ENCODE measurements around the gene TUT7.
"Not testable (repeated sequence)": the region's sequence is repeated elsewhere in the genome, so short reads cannot be mapped to it uniquely, and the experiment has no call there.

The TUT7 gene

DNA sequence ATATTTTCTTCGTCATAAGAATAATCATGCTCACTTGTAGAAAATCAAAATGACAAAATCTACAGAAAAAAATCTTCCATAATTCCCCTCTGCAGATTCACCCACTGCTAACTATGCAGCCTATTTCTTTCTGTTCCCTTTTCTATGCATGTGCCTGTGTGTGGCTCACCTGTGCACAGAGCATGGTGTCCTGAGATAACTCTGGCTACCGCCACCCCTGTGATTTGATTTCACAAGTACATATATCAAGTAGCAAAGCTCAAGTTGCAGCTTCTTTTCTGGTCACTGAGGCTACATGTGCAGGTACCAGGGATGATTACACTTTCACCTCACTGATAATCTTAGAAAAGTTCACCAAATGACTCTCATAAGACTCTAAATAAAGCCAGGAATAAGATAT is 53.5 kb downstream of the TUT7 start:
- DNase-seq (ENCODE audit: low read depth in 2 of 2): no peak

DNA sequence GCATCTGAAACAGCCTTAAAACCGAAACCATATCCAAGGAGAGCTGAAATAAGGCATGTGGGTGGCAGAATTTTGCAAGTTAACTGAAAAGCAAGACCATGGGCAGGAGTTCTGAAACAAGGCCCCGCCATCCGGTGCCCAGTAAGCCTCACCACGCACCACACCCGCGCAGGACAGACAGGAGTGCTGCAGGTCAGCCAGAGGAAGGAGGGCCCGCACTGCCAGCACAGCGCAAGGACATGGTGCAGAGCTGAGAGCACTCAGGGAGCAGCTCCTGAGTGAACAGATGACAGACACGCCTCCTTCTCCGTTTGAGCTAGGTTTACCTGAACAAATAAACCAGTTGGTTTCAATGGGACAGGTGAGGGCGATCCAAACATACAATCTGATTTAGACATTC is 55.3 kb downstream of the TUT7 start:
- DNase-seq (ENCODE audit: low read depth in 2 of 2): no peak

- DNase-seq (ENCODE audit: low read depth in 2 of 2): not testable (repeated sequence)
These were observed 63.9 kb downstream of the TUT7 start for GRCh38 chr9:86290341-86290740.

- no peak for DNase-seq (ENCODE audit: low read depth in 2 of 2)
These were observed 65.6 kb downstream of the TUT7 start for GRCh38 chr9:86288499-86289198.

- no peak for DNase-seq (ENCODE audit: low read depth in 2 of 2)
These were observed 67.2 kb downstream of the TUT7 start for GRCh38 chr9:86287013-86287412.

GRCh38 chr9:86286278-86286677 is 67.9 kb downstream of the TUT7 start:
- DNase-seq (ENCODE audit: low read depth in 2 of 2): no peak

DNA sequence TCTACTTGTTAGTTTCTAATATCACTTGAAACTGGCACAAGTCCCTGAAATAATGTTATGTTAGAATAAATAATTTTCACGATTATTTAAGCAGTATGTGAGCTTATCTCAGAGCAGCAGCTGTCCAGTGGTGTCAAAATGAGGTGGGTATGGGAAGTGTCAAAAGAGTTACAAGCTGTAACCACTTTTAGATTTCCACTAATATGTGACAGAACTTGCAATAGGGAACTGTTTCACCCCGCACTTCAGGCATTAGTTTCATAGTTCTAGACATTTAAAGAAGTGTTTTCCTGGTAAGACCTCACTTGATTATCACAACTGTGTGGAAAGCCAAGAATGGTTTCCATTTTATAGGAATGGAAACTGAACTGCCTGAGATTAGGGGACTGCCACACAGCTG is 68.9 kb downstream of the TUT7 start:
- DNase-seq (ENCODE audit: low read depth in 2 of 2): no peak

DNA sequence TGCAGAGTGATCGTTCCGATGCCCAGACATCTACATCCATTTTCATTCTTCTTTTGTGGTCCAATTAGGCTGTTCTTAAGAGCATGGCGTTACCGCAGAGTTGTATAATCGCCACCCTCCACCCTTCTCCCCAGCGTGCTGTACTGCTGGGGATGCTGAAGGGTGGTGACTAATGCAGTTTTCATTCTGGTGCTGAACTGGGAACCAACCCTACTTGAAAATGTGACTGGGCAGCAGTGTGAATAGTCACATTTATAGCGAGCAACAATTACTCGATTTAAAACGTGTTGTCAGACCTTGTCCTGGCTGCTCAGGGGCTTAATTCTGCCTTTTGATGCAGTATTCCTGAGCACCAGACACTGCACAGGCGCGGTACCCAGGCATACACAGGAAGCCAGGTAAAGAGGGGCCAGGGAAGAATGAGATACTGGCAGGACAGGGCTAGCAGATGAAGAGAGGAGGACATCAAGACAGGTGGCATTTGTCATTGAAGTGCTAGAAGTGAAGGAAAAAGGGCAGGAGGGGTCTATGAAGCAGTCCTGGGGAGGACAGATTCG is 71.2 kb downstream of the TUT7 start:
- no peak for DNase-seq (ENCODE audit: low read depth in 2 of 2)

- DNase-seq (ENCODE audit: low read depth in 2 of 2): peak; percentile 96 to 100
These were observed 71.9 kb downstream of the TUT7 start, which contains the start of gene ISCA1 for GRCh38 chr9:86282077-86282978. ISCA1 (minus strand) TSS chr9:86282538; CDS start chr9:86282458, 80 bp downstream.

DNA sequence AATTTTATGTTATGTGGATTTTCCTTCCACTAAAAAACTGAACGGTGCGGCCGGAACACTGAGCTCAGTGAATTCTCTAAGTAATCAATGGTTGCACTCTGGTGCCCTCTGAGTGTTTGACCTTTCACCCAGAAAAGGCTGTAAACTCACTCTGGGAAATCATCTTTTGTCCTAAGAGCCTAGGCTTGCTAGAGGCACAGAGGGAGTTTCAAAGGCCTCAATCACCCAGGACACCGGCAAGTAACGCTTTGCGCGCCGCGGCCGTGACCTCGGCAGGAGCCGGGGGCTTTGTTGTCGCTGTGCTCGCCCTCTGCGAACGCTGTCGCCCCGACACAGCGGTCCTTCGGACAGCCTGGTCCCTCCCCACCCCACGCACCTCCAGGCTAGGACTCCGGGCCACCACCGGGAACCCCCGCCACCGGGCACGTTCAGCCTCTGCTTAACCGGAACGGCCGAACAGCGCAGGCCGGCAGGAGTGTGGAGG is 72.6 kb downstream of the TUT7 start:
- DNase-seq (ENCODE audit: low read depth in 2 of 2): no peak

DNA sequence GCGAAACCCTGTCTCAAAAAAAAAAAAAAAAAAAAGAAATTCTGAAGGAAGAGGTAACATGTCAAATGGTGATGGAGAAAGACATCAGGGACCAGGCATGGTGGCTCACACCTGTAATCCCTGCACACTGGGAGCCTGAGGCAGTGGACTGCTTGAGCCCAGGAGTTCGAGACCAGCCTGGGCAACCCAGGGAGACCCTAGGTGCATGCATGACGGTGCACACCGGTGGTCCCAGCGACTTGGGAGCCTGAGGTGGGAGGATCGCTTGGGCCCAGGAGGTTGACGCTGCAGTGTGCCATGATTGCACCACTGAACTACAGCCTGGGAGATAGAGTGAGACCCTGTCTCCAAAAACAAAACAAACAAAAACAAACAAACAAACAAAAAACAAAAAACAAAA is 73.6 kb downstream of the TUT7 start:
- DNase-seq (ENCODE audit: low read depth in 2 of 2): no peak

- no peak for DNase-seq (ENCODE audit: low read depth in 2 of 2)
These were observed 74.4 kb downstream of the TUT7 start for GRCh38 chr9:86279839-86280238.

DNA sequence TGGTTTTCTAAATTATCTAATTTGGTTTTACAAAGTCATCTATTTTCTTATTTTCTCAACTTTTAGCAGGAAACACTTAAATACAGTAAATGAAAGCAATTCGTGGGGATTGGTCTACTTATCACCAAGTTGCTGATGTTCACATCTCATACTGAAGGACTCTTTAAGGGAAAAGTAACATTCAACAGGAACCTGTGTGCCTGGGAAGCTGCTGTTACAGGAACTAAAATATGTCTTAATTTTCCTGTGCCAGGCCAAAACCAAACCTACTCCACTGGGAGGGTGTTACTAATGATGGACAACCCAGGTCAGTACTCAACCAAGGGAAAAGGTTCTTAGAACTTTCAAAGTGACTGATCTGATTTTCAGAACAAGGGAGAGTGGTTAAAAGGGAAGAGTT is 77.1 kb downstream of the TUT7 start:
- DNase-seq (ENCODE audit: low read depth in 2 of 2): no peak

GRCh38 chr9:86275962-86276361 is 78.2 kb downstream of the TUT7 start:
- DNase-seq (ENCODE audit: low read depth in 2 of 2): no peak

GRCh38 chr9:86274821-86275643 is 79.2 kb downstream of the TUT7 start:
- DNase-seq (ENCODE audit: low read depth in 2 of 2): no peak

DNA sequence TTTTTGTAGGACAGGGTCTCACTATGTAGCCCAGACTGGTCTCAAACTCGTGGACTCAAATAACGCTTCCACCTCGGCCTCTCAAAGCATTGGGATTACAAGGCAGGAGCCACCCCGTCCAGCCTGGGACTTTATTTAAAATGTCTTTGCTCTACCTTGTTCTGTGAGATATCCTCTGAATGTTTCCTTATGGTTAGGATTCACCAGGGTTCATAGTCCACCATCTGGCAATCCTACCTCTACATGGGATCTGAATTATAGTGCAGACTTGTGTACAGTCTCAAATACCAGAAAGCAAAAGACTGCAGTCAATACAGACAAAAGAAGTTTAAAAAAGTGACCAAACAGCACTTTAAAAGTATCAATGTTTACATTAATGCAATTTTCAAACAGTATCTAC is 82.0 kb downstream of the TUT7 start:
- no peak for DNase-seq (ENCODE audit: low read depth in 2 of 2)

GRCh38 chr9:86263876-86264275 is 90.3 kb downstream of the TUT7 start:
- no peak for DNase-seq (ENCODE audit: low read depth in 2 of 2)

DNA sequence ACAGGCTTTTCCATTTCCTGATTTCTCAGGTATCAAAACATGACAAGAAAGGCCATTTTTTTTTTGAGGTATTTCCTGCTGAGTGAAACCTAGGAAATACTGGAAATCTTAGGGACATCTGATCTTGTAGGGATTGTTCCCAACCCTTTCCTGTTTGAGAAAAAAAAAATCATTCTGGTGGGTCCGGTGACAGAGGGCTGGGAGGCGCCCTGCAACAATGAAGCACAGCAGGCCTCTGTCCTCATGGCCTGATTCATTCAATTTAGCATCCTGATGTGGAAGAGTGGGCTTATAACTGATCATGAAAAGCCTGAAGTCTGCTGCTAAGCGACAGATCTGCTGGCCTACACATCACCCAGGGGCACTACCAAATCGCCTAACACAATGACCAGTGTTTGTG is 91.7 kb downstream of the TUT7 start:
- DNase-seq (ENCODE audit: low read depth in 2 of 2): no peak

- DNase-seq (ENCODE audit: low read depth in 2 of 2): no peak
These were observed 94.7 kb downstream of the TUT7 start, which contains the start of gene C9orf153 for GRCh38 chr9:86259557-86259956. C9orf153 (minus strand) TSS chr9:86259657; CDS start chr9:86229603, 30,054 bp downstream.

DNA sequence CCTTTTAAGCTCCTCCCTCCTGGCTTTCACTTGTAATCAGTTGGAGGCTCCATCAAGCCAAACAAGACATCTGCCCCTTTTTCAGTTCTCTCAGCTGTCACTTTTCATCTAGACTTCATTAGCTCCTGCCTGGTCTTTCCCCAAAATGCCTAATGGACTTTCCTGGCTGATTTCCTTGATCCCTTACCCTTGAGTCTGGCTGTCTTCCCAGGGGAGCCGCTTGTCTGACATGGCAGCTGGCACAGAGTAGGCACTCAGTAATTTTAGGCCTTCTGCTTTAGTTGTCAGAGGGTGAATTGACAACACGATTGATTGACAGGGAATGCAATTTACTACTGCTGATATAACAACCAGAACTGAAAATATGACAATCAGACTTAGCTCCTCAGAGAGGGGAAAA is 96.8 kb downstream of the TUT7 start:
- DNase-seq (ENCODE audit: low read depth in 2 of 2): no peak

- no peak for DNase-seq (ENCODE audit: low read depth in 2 of 2)
These were observed 97.6 kb downstream of the TUT7 start for GRCh38 chr9:86256653-86257052.

GRCh38 chr9:86253577-86253976 is 100.6 kb downstream of the TUT7 start:
- no peak for DNase-seq (ENCODE audit: low read depth in 2 of 2)
